ENCODE data around the gene ANKRD12. TPM values are rescaled to one million over a fixed set of nuclear protein-coding genes. Genes with fewer than 3 reads are reported as not detected.

The ANKRD12 gene
- total RNA-seq, 6 experiments from 2014 or later = 26.5 to 31.3 (median 29.8) TPM

DNA sequence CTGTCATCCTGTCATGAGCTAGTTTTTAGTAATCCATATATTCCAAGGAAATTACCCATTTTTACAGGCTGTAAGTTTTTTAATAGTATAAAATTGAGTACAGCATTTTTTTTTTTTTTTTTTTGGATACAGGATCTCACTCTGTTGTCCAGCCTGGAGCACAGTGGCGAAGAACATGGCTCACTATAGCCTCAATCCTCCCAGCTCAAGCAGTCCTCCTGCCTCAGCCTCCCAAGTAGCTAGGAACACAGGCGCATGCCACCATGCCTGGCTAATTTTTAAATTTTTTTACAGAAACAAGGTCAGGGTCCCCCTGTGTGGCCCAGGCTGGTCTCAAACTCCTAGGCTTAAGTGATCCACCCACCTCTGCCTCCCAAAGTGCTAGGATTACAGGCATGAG, 56.5 kb downstream of the ANKRD12 start:
- H3K27ac Mint-ChIP-seq = no peak overlapping the region
- no peaks in the 10 kb centered on the region for H3K9me3 Mint-ChIP-seq
- no peak overlapping the region for H3K4me3 Mint-ChIP-seq
- TF ChIP-seq CTCF (IDR thresholded peaks at IDR 0.05) = no peak
- H3K4me1 Mint-ChIP-seq (ENCODE audit: low read depth) = peaks cover 10% of the 10 kb centered on the region
- H3K27me3 Mint-ChIP-seq (ENCODE audit: insufficient read depth) = no peaks in the 10 kb centered on the region
- no peak for DNase-seq
- H3K36me3 Mint-ChIP-seq (ENCODE audit: low read depth) = peaks cover 41% of the 10 kb centered on the region

DNA sequence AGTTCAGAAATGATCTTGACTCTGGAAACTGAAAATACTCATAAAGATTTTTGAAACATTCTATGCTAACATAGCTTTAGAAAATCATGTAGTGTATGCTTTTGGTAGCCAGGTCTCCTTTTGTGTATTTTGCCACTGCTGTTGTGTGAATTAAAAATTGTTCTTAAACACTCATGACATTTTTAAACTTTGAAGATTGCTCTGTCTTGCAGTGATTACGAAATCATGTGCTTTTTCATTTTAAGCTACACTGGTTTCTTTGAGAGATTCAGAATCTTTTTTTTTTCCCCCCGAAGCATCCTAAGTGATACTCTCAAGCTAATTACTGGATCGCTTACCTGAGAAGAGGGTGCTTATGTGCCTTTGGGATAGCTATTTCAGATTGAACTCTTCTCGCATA, 60.0 kb downstream of the ANKRD12 start:
- H3K4me1 Mint-ChIP-seq (ENCODE audit: low read depth) = no peaks in the 10 kb centered on the region; the same call in 1 of the 2 replicates
- DNase-seq = no peak
- TF ChIP-seq CTCF (IDR thresholded peaks at IDR 0.05) = no peak
- H3K4me3 Mint-ChIP-seq = no peak overlapping the region
- H3K36me3 Mint-ChIP-seq (ENCODE audit: low read depth) = peaks cover 30% of the 10 kb centered on the region
- no peaks in the 10 kb centered on the region for H3K9me3 Mint-ChIP-seq
- H3K27me3 Mint-ChIP-seq (ENCODE audit: insufficient read depth) = no peaks in the 10 kb centered on the region
- no peak overlapping the region for H3K27ac Mint-ChIP-seq

GRCh38 chr18:9199681-9200080, 63.1 kb downstream of the ANKRD12 start:
- H3K27ac Mint-ChIP-seq = no peak overlapping the region
- H3K4me1 Mint-ChIP-seq (ENCODE audit: low read depth) = no peaks in the 10 kb centered on the region; the same call in 1 of the 2 replicates
- no peak overlapping the region for H3K4me3 Mint-ChIP-seq

DNA sequence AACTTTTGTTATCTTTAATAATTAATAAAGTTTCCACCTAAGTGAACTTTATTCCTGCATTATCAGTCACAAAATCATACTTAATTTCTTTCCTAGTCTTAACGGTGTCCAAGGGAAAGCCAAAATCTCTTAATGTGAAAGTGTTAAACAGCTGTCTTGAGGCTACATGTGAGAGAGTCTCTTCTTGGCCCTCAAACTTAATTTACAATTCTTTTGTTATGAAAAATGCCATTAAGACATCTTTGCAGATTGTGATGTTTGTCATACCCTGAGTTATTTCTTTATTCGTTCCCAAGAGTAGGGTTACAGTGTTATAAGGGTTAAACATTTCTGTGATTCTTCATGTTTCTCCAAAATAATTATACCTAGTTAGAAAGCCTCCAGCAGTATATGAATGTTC, 64.6 kb downstream of the ANKRD12 start:
- H3K27me3 Mint-ChIP-seq (ENCODE audit: insufficient read depth) = no peaks in the 10 kb centered on the region
- H3K4me1 Mint-ChIP-seq (ENCODE audit: low read depth) = no peaks in the 10 kb centered on the region; the same call in 1 of the 2 replicates
- no peaks in the 10 kb centered on the region for H3K9me3 Mint-ChIP-seq

More at GRCh38 chr18:9199681-9200080, 63.1 kb downstream of the ANKRD12 start:
- Mint-ChIP-seq H3K27me3 (ENCODE audit: insufficient read depth) (no peaks in the 10 kb centered on the region), H3K9me3 (no peaks in the 10 kb centered on the region), H3K36me3 (ENCODE audit: low read depth) (peaks cover 15% of the 10 kb centered on the region)
- no peak for DNase-seq
- TF ChIP-seq CTCF (IDR thresholded peaks at IDR 0.05) = no peak

GRCh38 chr18:9204659-9205058, 68.1 kb downstream of the ANKRD12 start:
- DNase-seq = no peak
- Mint-ChIP-seq H3K36me3 (ENCODE audit: low read depth) (no peaks in the 10 kb centered on the region; the same call in 1 of the 2 replicates), H3K9me3 (no peaks in the 10 kb centered on the region), H3K27ac (no peak overlapping the region), H3K4me1 (ENCODE audit: low read depth) (peaks cover 10% of the 10 kb centered on the region; the same call in 1 of the 2 replicates), H3K27me3 (ENCODE audit: insufficient read depth) (no peaks in the 10 kb centered on the region), H3K4me3 (no peak overlapping the region)
- no peak for TF ChIP-seq CTCF (IDR thresholded peaks at IDR 0.05)

More for the DNA sequence above, 64.6 kb downstream of the ANKRD12 start:
- Mint-ChIP-seq H3K4me3 (no peak overlapping the region), H3K27ac (no peak overlapping the region), H3K36me3 (ENCODE audit: low read depth) (peaks cover 3% of the 10 kb centered on the region)
- no peak for TF ChIP-seq CTCF (IDR thresholded peaks at IDR 0.05)
- DNase-seq = no peak

DNA sequence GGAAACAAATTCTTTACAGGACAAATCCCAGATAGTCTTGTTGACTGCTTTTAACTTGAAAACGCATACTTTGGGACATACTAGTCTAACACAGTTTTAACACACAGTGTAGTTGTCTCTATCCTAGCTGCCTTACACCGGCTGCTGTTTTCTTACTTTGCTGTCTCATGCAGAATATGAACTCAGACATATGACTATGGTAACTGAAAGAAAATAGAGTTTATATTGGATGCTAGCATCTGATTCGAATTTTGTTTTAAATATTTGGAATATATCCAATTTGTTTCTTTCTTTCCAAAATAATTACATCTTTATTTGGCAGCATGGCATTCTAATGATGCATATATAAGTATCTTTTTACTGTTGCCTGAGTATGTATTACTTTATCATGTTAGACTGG, 69.8 kb downstream of the ANKRD12 start:
- DNase-seq = no peak
- Mint-ChIP-seq H3K4me3 (no peak overlapping the region), H3K36me3 (ENCODE audit: low read depth) (peaks cover 5% of the 10 kb centered on the region), H3K9me3 (no peaks in the 10 kb centered on the region), H3K4me1 (ENCODE audit: low read depth) (peaks cover 20% of the 10 kb centered on the region), H3K27me3 (ENCODE audit: insufficient read depth) (no peaks in the 10 kb centered on the region), H3K27ac (no peak overlapping the region)
- TF ChIP-seq CTCF (IDR thresholded peaks at IDR 0.05) = no peak
